GM08714 (cell line): ENCODE results near the gene APC.

Experiments
- H3K4me3 ChIP-seq: fragments of 200-500 bp; sonication (Bioruptor generic); 2 replicates; pipeline ENCODE4 v1.5.1; 2014; ENCODE audit warnings: mild to moderate bottlenecking, low read length, inconsistent platforms
- ZNF274 ChIP-seq: IDR thresholded peaks from 2 replicates; pipeline ENCODE4 v1.6.1; 2012; ENCODE audit warnings: mild to moderate bottlenecking, low read depth, low read length

APC gene

DNA sequence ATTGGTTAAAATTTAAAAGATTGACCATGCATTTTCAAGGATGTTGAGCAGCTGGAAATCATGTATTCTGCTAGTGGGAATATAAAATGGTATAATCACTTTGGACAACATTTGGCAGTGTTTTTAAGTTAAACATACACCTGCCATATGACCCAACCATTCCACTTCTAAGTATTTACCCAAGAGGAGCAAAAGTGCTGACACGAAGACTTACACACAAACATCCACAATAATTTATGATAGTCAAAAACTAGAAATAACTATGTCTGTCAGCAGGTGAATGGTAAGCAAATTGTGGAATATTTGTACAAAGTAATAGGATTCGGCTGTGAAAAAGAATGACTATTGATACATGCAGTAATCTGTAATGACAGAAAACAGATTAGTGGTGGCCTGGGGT lies 92.7 kb downstream of the APC start:
- TF ChIP-seq ZNF274 = no peak
- H3K4me3 ChIP-seq = no peak overlapping the region

GRCh38 chr5:112833971-112834370 lies 96.3 kb downstream of the APC start:
- no peak overlapping the region for H3K4me3 ChIP-seq
- no peak for TF ChIP-seq ZNF274

GRCh38 chr5:112844489-112844888 lies 106.8 kb downstream of the APC start:
- TF ChIP-seq ZNF274 = no peak
- H3K4me3 ChIP-seq = no peak overlapping the region

DNA sequence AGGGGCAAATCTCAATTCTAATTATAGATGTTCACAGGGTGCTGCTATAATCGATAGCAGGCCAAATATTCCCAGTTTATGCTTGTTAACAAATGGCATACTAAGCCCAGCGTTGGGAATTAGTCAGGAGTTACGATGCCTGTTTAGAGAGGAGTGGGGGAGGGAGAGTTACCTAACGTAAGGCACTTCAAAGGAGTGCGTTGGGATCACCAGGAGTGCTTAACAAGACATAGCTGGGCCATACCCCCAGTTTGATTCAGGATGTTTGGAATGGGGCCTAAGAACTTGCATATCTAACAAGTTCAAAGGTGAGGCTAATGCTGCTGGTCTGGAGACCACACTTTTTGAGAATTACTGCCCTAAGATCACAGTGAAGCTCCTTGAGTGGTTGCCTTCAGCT lies 108.9 kb downstream of the APC start:
- no peak for TF ChIP-seq ZNF274
- H3K4me3 ChIP-seq = no peak overlapping the region

DNA sequence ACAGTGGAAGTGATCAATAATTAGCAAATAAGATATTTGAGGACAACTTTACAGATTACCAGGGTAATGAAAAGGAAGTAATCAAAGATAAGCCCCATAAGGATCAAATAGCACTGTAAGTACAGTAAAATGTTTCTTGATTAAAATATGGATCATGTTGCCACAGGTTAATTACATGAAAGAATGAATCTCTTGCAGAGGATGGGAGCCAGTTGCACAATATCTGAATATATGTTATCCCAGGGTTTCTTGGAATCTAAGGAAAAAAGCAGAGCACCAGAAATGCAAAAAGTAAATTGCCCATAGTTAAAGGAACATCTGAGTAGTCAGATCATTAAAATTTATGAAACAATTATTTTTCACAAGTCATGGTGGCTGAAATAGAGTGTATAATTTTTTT lies 109.6 kb downstream of the APC start:
- H3K4me3 ChIP-seq = no peak overlapping the region
- TF ChIP-seq ZNF274 = no peak

DNA sequence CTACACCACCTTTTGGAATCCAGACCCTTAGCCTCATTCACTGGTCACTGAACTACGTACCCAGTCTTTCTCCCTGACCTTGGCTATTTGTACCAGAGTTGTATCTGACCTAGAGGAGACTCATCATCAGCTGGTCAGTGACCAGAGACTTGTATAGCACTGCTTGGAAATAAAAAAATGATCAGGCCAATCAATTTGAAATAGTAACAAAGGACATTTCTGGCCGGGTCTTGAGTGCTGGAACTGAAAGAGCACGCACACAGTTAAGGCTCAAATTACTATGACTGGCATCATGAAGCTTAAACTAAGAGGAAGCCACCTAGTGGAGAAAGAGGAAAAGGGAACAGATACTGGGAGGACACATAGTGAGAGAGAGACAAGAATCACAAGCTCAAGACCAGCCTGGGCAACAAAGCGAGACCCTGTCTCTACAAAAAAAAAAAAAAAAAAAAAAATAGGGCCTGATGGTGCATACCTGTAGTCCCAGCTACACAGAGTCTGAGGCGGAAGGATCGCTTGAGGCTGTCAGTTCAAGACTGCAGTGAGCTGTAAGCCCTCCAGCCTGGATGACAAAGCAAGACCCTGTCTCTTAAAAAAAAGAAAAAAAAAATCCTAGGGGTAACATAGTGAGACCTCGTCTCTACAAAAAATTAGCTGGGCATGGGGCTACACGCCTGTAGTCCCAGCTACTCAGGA lies 110.6 kb downstream of the APC start:
- TF ChIP-seq ZNF274 = no peak

GRCh38 chr5:112849912-112850311 lies 112.2 kb downstream of the APC start:
- H3K4me3 ChIP-seq = no peak overlapping the region
- no peak for TF ChIP-seq ZNF274

More for the DNA sequence above, 110.6 kb downstream of the APC start:
- no peak overlapping the region for H3K4me3 ChIP-seq

- no peak overlapping the region for H3K4me3 ChIP-seq
- no peak for TF ChIP-seq ZNF274
Observed at GRCh38 chr5:112854651-112855050, 117.0 kb downstream of the APC start.

GRCh38 chr5:112857866-112858265 lies 120.2 kb downstream of the APC start:
- TF ChIP-seq ZNF274 = no peak
- no peak overlapping the region for H3K4me3 ChIP-seq

- peak overlapping the region; percentile 98 for H3K4me3 ChIP-seq
Observed at GRCh38 chr5:112860571-112860928, 122.9 kb downstream of the APC start.

DNA sequence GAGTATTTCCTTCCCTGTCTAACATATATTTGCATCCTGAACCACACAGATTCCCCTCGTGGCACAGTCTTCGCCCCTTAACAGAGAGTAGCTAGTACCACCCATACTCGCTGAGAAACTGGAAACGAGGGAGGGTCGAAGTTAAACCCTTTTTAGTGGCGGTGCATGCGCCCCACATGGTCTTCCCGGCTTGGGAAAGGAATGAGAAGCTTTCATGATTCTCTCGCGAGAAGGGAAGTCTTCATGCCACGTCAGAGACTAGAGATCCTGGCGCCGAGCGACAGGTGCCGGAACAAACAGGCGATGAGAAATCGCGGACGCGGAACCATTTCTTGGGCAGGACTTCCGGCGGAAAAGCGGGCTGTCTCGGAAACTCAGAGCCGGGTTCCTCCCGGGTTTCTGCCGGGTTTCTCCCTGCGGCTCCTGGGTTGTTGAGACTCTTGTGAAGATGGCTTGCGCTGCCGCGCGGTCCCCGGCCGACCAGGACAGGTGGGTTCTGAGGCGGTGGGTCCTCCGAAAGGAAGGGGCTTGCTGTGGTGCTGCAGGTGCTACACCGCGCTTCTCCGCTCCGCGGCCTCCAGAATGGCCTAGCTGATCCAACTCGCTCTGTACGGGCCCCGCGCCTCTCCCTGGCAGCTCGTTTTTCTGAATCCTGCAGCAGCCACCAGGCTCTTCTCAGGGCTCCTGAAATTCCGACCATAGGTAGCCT lies 123.4 kb downstream of the APC start, which contains the start of gene SRP19:
Gene SRP19, plus strand, starts transcription at position 359 of the 709 bp plus-strand sequence. Its CDS starts 90 bp downstream, at position 449.
- peak within 1 kb of the TSS; percentile 98 for H3K4me3 ChIP-seq
- TF ChIP-seq ZNF274 = no peak

DNA sequence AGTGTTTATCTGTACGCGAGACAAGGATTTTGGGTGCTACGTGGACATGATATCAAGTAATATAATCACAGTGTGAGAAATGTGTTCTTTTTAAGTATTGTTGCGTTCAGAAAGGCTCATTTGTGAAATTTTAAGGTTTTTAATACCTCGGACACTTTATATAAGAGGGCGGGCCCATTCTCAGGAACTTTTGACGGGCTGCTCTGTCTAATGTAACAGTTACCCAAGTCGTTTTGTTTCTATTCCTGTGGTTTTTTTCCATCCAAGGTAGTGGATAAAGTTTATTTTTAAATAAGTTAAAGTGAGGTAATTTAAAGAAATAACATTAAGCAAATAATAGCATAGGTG lies 123.9 kb downstream of the APC start:
- no peak for TF ChIP-seq ZNF274
- H3K4me3 ChIP-seq = peak overlapping the region; percentile 98

DNA sequence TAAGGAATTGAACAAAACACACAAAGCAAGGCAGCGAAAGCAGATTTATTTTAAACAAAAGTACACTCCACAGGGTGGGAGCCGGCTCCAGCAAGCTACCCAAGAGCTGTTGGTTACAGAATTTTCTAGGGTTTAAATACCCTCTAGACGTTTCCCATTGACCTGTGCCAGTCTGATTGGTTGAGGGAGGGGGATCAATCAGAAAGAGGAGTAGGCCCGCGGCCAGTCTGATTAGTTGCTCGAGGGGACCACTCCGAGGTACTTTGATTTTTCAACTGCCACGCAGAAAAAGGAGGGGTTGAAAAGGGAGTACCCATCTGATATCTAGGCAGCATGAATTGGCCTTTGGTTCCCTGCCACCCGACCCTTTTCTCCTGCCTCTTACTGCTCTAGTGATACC lies 124.4 kb downstream of the APC start:
- no peak for TF ChIP-seq ZNF274
- peak overlapping the region; percentile 98 for H3K4me3 ChIP-seq

DNA sequence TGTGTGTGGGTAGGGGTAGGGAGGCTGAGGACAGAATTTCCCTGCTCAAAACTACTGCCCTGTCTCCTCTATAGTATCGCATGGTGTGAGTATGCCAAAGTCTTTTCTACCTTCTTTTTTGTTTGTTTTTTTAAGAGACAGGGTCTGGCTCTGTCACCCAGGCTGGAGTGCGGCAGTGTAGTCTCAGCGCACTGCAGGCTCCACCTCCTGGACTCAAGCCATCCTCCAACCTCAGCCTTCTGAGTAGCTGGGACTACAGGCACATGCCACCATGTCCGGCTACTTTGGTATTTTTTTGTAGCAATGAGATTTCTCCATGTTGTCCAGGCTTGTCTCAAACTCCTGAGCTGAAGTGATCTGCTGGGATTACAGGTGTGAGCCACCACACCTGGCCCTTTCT lies 125.9 kb downstream of the APC start:
- no peak overlapping the region for H3K4me3 ChIP-seq
- TF ChIP-seq ZNF274 = no peak

- no peak overlapping the region for H3K4me3 ChIP-seq
- no peak for TF ChIP-seq ZNF274
Observed at GRCh38 chr5:112865128-112865527, 127.4 kb downstream of the APC start.

DNA sequence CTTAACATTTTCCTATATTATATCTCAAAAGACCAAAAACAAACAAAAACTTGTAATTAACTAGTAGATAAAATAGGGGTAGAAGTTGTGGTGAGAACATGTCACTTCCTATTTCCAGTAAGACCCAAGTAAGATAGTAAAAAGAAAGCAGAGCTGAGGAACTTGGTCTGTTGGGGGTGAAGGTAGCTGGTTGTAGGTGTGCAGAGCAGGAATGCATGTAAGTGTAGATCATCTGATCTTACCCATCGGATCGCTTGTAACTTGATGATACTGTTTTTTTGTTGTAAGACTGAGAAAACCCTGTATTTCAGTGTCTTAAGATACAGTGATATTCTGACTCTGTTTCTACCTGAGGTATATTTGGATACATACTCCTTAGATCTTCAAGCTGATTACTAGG lies 129.1 kb downstream of the APC start:
- H3K4me3 ChIP-seq = no peak overlapping the region
- no peak for TF ChIP-seq ZNF274

- TF ChIP-seq ZNF274 = no peak
- no peak overlapping the region for H3K4me3 ChIP-seq
Observed at GRCh38 chr5:112867411-112867810, 129.7 kb downstream of the APC start.
